Measurements from ENCODE around the gene GPC6. TPM values are rescaled to one million over a fixed set of nuclear protein-coding genes. Genes with fewer than 3 reads are reported as not detected.

The GPC6 gene
- total and polyA plus RNA-seq, 12 donors, result 0.15 to 5.4 (median 2.5) TPM

DNA sequence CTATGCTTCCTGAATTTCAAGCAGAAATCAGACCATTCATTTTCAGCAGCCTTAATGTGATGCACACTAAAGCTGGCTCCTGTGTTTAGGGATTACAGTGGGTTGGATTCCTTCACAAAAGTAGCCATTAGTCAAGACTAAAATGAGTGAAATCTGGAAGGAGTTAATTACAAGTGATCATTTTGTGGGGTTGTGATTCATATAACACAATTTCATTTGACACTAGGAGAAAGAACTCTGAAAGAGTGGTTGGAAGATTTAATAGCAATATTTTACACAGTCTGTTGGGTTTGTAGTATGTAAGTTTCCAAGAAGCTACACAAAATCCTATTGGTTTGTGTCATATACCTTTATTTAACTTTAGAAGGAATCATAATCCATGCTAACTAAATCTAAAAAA, 1015.9 kb downstream of the GPC6 start:
- intact Hi-C loops (cut with DNase I), result no loop called here
- TF ChIP-seq, protein P1, sequence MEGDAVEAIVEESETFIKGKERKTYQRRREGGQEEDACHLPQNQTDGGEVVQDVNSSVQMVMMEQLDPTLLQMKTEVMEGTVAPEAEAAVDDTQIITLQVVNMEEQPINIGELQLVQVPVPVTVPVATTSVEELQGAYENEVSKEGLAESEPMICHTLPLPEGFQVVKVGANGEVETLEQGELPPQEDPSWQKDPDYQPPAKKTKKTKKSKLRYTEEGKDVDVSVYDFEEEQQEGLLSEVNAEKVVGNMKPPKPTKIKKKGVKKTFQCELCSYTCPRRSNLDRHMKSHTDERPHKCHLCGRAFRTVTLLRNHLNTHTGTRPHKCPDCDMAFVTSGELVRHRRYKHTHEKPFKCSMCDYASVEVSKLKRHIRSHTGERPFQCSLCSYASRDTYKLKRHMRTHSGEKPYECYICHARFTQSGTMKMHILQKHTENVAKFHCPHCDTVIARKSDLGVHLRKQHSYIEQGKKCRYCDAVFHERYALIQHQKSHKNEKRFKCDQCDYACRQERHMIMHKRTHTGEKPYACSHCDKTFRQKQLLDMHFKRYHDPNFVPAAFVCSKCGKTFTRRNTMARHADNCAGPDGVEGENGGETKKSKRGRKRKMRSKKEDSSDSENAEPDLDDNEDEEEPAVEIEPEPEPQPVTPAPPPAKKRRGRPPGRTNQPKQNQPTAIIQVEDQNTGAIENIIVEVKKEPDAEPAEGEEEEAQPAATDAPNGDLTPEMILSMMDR (IDR thresholded peaks at IDR 0.05), result no peak
- DNase-seq, result no peak
- H3K9me3 ChIP-seq, result peaks cover 0 to 24% (median 9%) of the 10 kb centered on the region in 11 donors
- no peaks in the 10 kb centered on the region for H3K27me3 ChIP-seq
- no peak overlapping the region for H3K4me3 ChIP-seq
- ATAC-seq, result no peak
- peaks cover 0 to 7% (median 0%) of the 10 kb centered on the region in 9 donors for H3K4me1 ChIP-seq
- H3K36me3 ChIP-seq, result no peaks in the 10 kb centered on the region
- no peak overlapping the region for H3K27ac ChIP-seq

DNA sequence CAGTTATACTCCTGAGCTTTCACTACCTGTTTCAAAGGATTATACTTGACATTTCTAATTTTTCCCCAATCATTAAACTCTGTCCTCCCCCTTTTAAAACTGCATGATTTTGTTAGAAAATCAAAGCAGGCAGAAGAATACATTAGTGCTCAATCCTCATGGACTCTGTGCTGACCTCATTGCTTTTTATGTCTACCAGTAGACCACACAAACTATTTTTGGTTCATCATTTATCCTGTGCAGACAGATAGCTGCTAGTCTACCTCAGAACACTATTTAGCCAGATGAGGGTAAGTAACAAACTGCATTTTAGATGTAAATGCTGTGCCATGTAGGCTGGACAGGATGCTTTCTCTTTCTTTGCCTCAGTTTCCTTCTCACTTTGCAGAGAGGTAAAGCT, 1016.9 kb downstream of the GPC6 start:
- peaks cover 0 to 24% (median 9%) of the 10 kb centered on the region in 11 donors for H3K9me3 ChIP-seq
- intact Hi-C loops (cut with DNase I), result no loop called here
- ATAC-seq (no peak), DNase-seq (no peak)
- no peak overlapping the region for H3K27ac ChIP-seq
- TF ChIP-seq, protein P1 (IDR thresholded peaks at IDR 0.05), result no peak
- no peaks in the 10 kb centered on the region for H3K36me3 ChIP-seq
- no peaks in the 10 kb centered on the region for H3K27me3 ChIP-seq
- peaks cover 0 to 7% (median 0%) of the 10 kb centered on the region in 9 donors for H3K4me1 ChIP-seq
- H3K4me3 ChIP-seq, result no peak overlapping the region

DNA sequence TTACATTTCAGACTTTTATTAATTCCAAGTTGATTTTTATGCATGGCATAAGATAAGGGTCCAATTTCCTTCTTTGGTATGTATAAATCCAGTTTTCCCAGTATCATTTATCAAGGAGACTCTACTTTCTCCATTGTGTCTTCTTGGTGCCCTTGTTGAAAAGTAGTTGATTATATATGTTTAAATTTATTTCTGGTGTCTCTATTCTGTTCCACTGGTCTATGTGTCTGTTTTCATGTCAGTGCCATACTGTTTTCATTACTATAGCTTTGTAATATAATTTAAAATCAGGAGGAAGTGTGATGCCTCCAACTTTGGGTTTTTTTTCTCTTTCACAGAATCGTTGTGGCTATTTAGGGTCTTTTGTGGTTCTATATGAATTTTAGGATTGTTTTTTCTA, 1019.9 kb downstream of the GPC6 start:
- ATAC-seq (no peak), DNase-seq (no peak)
- Histone ChIP-seq H3K27ac (no peak overlapping the region), H3K4me1 (peaks cover 0 to 4% (median 0%) of the 10 kb centered on the region in 9 donors), H3K9me3 (peaks cover 0 to 24% (median 9%) of the 10 kb centered on the region in 11 donors), H3K36me3 (no peaks in the 10 kb centered on the region), H3K27me3 (no peaks in the 10 kb centered on the region), H3K4me3 (no peak overlapping the region)
- WGBS, 2 donors, result 84 to 86% methylated on average over 1 of the region's 1 CpG
- TF ChIP-seq, protein P1 (IDR thresholded peaks at IDR 0.05), result no peak
- intact Hi-C loops (cut with DNase I), result no loop called here

DNA sequence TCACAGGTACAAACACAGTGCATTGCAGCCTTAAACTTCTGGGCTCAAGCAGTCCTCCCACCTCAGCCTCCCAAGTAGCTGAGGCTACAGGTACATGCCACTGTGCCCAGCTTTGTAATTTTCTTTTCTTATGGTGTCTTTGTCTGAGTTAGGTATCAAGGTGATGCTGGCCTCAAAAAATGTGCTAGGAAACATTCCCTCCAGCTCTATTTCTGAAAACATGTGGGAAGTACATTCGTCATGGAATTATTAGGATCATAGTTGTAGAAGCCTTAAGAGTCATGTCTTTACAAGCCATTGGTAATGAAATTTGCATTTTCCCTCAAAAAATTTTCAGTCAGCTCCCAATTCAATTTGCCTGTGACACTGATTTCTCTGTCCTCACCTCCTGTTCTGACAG, 1021.3 kb downstream of the GPC6 start:
- TF ChIP-seq, protein P1 (IDR thresholded peaks at IDR 0.05), result no peak
- intact Hi-C loops (cut with DNase I), result loop anchor here in 1 of 10 donors (1.0 kb wide), 1 partner anchor 12 kb away; no protein-coding TSS in a partner anchor
- peaks cover 0 to 4% (median 0%) of the 10 kb centered on the region in 9 donors for H3K4me1 ChIP-seq
- no peaks in the 10 kb centered on the region for H3K36me3 ChIP-seq
- H3K9me3 ChIP-seq, result peaks cover 0 to 24% (median 9%) of the 10 kb centered on the region in 11 donors
- no peak overlapping the region for H3K27ac ChIP-seq
- WGBS, 2 donors, result 85 to 91% methylated on average over 1 of the region's 1 CpG
- DNase-seq (no peak), ATAC-seq (no peak)
- H3K4me3 ChIP-seq, result no peak overlapping the region
- H3K27me3 ChIP-seq, result no peaks in the 10 kb centered on the region

Measured in heart right ventricle (tissue), 16 donors.